Measurements from ENCODE around the gene KHDRBS1.

Gene KHDRBS1

DNA sequence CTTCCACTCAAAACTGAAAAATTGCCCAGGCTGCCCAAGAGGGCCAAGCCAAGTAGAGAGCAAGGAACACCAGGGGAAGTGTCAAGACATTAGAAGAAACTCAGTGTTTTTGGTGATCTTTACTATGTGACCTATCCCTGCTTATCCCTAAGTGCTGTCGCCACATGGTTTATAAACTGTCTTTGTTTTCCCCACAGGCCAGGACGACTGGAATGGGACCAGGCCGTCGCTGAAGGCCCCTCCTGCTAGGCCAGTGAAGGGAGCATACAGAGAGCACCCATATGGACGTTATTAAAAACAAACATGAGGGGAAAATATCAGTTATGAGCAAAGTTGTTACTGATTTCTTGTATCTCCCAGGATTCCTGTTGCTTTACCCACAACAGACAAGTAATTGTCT, 28.7 kb downstream of the KHDRBS1 start:
- TF ChIP-seq, protein P1, sequence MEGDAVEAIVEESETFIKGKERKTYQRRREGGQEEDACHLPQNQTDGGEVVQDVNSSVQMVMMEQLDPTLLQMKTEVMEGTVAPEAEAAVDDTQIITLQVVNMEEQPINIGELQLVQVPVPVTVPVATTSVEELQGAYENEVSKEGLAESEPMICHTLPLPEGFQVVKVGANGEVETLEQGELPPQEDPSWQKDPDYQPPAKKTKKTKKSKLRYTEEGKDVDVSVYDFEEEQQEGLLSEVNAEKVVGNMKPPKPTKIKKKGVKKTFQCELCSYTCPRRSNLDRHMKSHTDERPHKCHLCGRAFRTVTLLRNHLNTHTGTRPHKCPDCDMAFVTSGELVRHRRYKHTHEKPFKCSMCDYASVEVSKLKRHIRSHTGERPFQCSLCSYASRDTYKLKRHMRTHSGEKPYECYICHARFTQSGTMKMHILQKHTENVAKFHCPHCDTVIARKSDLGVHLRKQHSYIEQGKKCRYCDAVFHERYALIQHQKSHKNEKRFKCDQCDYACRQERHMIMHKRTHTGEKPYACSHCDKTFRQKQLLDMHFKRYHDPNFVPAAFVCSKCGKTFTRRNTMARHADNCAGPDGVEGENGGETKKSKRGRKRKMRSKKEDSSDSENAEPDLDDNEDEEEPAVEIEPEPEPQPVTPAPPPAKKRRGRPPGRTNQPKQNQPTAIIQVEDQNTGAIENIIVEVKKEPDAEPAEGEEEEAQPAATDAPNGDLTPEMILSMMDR (IDR thresholded peaks at IDR 0.05), result no peak

DNA sequence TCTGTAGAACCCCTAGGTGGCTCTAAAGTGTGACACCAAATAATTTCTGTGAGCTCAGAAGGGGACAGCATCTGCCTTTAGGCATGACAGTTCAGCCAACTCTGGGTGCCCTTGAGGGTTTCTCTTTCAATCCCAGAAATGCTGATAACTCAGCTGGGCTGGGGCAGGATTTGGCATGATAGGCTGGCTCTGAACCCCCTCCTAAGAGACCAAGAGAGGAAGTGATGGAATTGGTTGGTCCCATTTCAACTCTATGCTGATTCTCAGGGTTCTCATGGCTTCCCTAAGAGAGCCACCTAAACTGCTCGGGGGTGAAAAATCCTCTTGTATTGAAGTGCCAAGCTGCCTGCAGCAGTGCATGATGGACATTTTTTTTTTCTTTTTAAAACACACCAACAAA, 30.6 kb downstream of the KHDRBS1 start:
- TF ChIP-seq, protein P1 (IDR thresholded peaks at IDR 0.05), result no peak

DNA sequence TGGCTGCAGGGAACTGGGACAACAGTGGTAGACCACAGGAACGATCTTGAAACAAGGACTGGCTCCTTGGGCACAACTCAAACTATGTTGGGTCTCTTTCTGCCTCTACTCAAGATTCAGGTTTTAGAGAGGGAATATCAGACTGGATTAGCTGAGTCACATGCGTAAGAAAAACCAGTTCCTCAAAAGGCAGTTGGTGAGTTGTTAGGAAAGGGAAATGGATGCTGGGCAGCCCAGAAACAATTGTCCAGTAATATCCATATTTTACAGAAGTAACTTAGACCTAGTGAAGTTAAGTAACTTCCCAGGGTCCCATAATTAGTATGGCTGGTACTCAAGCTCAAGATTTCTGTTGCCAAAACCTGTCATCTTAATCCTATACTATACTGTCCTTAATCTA, 32.1 kb downstream of the KHDRBS1 start:
- TF ChIP-seq, protein P1 (IDR thresholded peaks at IDR 0.05), result no peak

DNA sequence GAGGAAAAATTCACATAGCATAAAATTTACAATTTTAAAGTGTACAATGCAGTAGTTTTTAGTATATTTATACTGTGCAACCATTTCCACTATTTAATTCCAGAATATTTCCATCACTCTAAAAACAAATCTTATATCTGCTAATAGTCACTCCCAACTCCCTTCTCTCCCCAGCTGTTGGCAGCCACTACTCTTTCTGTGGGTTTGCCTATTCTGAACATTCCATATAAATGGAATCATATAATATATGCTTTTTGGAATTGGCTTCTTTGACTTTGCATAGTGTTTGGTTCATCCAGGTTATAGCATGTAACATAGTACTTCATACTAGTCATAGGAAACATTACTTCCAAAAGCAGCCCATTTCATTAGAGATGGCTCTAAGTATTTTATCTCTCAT, 34.0 kb downstream of the KHDRBS1 start:
- TF ChIP-seq, protein P1 (IDR thresholded peaks at IDR 0.05), result no peak

DNA sequence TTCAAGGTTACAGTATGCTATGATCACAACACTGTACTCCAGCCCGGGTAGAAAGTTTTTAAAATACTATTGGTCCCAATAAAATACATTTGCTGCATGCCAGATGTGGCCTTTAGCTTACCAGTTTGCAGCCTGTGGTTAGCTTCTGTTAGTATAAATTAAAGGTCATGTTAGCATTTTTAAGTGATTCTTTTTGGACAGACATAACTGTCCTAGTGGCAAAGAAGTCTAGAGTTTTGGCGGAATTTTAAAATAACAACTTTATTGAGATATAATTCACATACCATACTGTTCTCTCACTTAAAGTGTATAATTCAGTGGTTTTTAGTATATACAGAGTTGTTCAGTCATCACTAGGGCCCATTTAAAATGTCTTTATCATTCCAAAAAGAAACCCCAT, 34.8 kb downstream of the KHDRBS1 start:
- TF ChIP-seq, protein P1 (IDR thresholded peaks at IDR 0.05), result no peak

DNA sequence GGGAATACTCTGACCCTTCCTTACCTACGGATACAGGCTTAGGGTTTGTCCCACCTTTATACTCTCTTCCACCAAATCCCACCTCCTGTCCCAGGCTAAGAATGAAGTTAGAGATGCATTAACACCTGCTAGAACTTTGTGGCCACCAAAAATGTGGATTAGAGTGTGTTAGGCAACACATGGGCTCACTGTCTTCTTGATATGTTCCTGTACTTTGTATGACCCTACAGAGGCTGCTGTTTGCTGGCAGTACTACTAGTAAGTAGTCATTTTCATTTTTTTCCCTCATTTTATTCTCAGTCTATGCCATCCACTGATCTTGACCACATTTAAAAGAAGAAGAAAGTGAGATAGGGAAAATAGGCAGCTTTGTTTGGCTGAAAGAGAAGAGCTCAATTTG, 38.0 kb downstream of the KHDRBS1 start:
- TF ChIP-seq, protein P1 (IDR thresholded peaks at IDR 0.05), result no peak

DNA sequence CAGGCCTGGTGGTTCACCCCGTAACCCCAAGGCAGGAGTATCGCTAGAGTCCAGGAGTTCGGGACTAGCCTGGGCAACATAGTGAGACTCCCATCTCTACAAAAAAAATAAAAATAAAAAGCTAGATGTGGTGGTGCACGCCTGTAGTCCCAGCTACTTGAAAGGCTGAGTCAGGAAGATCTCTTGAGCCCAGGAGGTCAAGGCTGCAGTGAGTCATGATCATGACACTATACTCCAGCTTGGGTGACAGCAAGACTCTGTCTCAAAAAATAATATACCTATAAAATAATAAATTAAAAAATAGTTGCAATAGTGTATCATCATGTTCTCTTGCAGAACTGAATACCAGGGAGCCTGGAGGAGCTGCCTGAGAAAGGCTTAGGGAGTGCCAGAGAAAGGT, 39.2 kb downstream of the KHDRBS1 start:
- TF ChIP-seq, protein P1 (IDR thresholded peaks at IDR 0.05), result no peak

DNA sequence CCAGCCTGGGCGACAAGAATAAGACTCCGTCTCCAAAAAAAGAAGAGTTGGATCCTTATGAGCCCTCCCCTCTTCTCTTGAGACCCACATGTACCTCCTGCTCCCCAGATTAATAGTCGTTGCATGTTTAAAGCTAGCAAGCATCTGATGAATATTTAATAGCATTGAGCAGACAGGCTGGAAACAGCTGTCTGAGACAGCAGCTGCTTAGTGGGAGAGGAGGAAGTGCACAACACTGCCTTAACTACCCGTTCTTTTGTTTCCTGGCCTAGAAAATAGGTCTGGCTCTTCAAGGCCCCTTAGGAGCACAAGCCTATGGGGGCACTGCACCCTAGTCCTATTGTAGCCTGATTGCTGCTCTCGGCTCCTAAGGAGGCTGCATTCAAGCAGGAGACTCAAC, 41.7 kb downstream of the KHDRBS1 start:
- TF ChIP-seq, protein P1 (IDR thresholded peaks at IDR 0.05), result no peak
